Mammary epithelial cell (primary cell): ENCODE measurements around the gene RNF4.

Source experiments
- EZH2 ChIP-seq: IDR thresholded peaks from 2 replicates; pipeline ENCODE4 v1.6.1; 2012; ENCODE audit warnings: low read length, inconsistent platforms, borderline replicate concordance
- TF ChIP-seq, protein P1 (sequence below), 2 donors: IDR thresholded peaks in 1 of 2; conservative IDR thresholded peaks in 1 of 2; 2 replicates each; pipeline ENCODE4 v1.5.1; 2011 to 2012; ENCODE audit warnings: inconsistent platforms in 2 of 2, low read length in 2 of 2, mild to moderate bottlenecking in 2 of 2, control low read depth in 1 of 2, low read depth in 1 of 2; ENCODE audit not compliant: insufficient read depth in 1 of 2; ENCODE audit errors: extremely low read depth in 1 of 2

DNA sequence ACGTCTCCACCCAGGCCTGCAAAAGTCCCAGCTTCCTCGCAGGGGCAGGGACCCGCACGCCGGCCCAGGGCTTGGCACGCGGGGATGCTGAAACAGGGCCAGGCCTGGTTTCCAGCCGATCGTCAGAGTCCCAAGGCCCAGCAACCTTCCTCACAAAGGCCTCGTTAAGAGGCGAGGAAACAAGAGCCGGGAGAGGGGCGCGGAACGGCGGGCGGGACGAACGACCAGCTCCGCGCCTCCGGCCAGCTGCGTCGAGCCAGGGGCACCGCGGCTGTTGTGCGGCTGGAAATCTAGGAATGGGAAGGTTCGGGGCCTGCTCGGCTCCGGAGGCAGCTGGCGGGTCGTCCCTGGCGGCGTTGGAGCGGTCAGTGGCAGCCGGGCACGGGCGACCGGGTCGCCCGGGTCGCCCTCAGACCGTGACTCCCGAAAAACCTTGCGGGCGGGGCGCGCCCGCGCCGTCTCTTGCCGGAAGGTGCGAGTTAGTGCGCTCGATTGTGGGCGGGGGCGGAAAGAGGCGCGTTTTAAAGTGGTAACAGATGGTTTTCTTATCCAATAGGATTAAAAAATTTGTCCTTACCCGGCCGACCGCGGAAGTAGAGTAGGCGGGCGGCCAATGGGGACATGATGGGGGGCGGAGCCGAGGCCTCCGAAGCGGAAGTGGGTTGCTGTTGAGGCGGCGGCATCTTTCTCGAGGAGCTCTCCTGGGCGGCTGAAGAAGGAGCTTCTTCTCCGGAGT lies at the start of gene RNF4:
- TF ChIP-seq, protein P1, sequence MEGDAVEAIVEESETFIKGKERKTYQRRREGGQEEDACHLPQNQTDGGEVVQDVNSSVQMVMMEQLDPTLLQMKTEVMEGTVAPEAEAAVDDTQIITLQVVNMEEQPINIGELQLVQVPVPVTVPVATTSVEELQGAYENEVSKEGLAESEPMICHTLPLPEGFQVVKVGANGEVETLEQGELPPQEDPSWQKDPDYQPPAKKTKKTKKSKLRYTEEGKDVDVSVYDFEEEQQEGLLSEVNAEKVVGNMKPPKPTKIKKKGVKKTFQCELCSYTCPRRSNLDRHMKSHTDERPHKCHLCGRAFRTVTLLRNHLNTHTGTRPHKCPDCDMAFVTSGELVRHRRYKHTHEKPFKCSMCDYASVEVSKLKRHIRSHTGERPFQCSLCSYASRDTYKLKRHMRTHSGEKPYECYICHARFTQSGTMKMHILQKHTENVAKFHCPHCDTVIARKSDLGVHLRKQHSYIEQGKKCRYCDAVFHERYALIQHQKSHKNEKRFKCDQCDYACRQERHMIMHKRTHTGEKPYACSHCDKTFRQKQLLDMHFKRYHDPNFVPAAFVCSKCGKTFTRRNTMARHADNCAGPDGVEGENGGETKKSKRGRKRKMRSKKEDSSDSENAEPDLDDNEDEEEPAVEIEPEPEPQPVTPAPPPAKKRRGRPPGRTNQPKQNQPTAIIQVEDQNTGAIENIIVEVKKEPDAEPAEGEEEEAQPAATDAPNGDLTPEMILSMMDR (conservative IDR thresholded peaks at IDR 0.05 in 1 of 2, IDR thresholded peaks at IDR 0.05 in 1 of 2; ENCODE audit: extremely low read depth in 1 of 2, insufficient read depth in 1 of 2, low read depth in 1 of 2, low read length in 2 of 2): no peak
- TF ChIP-seq EZH2: no peak
